DOHH2 (cell line): ENCODE results near the gene AGFG1.

Experiments used
- H3F3A ChIP-seq: fragments of 200-600 bp; sonication (generic), shearing (Covaris generic); 2 replicates; pipeline ENCODE4 v1.6.0; 2016; ENCODE audit warnings: antibody characterized with exemption, mild to moderate bottlenecking; ENCODE audit not compliant: control insufficient read depth, insufficient read depth
- H3K27ac ChIP-seq: fragments of 200-600 bp; sonication (generic); 2 replicates; pipeline ENCODE4 v1.5.1; 2014; ENCODE audit warnings: low read depth, mild to moderate bottlenecking, low read length, moderate library complexity
- H3K27me3 ChIP-seq: fragments of 200-600 bp; sonication (generic); 2 replicates; pipeline ENCODE4 v1.6.1; 2014; ENCODE audit warnings: mild to moderate bottlenecking, low read length, mixed read lengths; ENCODE audit not compliant: control insufficient read depth
- H3K36me3 ChIP-seq: fragments of 200-600 bp; sonication (generic); 2 replicates; pipeline ENCODE4 v1.6.1; 2014; ENCODE audit warnings: mild to moderate bottlenecking, low read length, moderate library complexity, mixed read lengths; ENCODE audit not compliant: control insufficient read depth
- H3K4me1 ChIP-seq: fragments of 200-600 bp; sonication (generic); 2 replicates; pipeline ENCODE4 v1.6.1; 2014; ENCODE audit warnings: mild to moderate bottlenecking, low read length, mixed read lengths; ENCODE audit not compliant: control insufficient read depth
- H3K4me2 ChIP-seq: fragments of 200-600 bp; sonication (generic); 2 replicates; pipeline ENCODE4 v1.6.0; 2014; ENCODE audit warnings: mild to moderate bottlenecking, low read length, moderate library complexity
- H3K4me3 ChIP-seq: fragments of 200-600 bp; sonication (generic); 2 replicates; pipeline ENCODE4 v1.5.1; 2014; ENCODE audit warnings: mild to moderate bottlenecking, low read length, mixed read lengths
- H3K79me2 ChIP-seq: fragments of 200-600 bp; sonication (generic); 2 replicates; pipeline ENCODE4 v1.6.1; 2014; ENCODE audit warnings: mild to moderate bottlenecking, low read length, mixed read lengths; ENCODE audit not compliant: control insufficient read depth
- H3K9me2 ChIP-seq: fragments of 200-600 bp; sonication (generic); replicated peaks from 2 replicates; pipeline ENCODE4 v1.6.1; 2014; ENCODE audit warnings: mild to moderate bottlenecking, low read length, mixed read lengths; ENCODE audit not compliant: control insufficient read depth
- H3K9me3 ChIP-seq: fragments of 200-600 bp; sonication (generic); 2 replicates; pipeline ENCODE4 v1.6.1; 2014; ENCODE audit warnings: antibody characterized with exemption, low read length, mixed read lengths; ENCODE audit not compliant: control insufficient read depth, insufficient read depth
- H4K20me1 ChIP-seq: fragments of 200-600 bp; sonication (generic); 2 replicates; pipeline ENCODE4 v1.6.0; 2014; ENCODE audit warnings: low read depth, mild to moderate bottlenecking, antibody characterized with exemption, low read length, moderate library complexity; ENCODE audit not compliant: control insufficient read depth, insufficient read depth
- EZH2phosphoT487 ChIP-seq: fragments of 200-600 bp; sonication (generic); IDR thresholded peaks from 2 replicates; pipeline ENCODE4 v1.6.1; 2017; ENCODE audit warnings: borderline replicate concordance, mild to moderate bottlenecking, antibody characterized with exemption, low read length, moderate library complexity, mixed read lengths
- TF ChIP-seq, protein P1 (sequence below): fragments of 200-600 bp; sonication (generic); IDR thresholded peaks from one replicate; pipeline ENCODE4 v1.5.1; 2014; ENCODE audit warnings: antibody characterized with exemption, mild to moderate bottlenecking, low read depth, low read length; ENCODE audit not compliant: poor library complexity, severe bottlenecking

Gene AGFG1

DNA sequence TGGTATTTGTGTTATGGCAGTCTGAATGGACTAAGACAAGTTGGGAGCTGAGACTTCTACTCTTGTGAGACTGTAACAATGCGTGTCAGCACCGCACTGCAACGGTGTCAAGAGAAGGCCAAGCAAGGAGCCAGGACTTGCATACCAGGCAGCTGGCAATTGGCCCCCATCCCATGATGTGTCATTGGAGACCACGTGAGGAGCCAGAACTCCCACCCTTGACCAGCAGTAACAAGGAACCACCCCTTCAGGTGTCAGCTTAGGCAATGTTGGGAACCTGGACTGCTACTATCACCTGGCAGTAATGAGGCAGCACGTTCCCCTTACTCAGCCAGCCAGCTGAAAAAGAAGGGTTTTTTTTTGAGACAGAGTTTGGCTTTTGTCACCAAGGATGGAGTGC is 32.7 kb upstream of the AGFG1 start:
- H3K36me3 ChIP-seq, result no peaks in the 10 kb centered on the region
- TF ChIP-seq EZH2phosphoT487, result no peak
- TF ChIP-seq, protein P1, sequence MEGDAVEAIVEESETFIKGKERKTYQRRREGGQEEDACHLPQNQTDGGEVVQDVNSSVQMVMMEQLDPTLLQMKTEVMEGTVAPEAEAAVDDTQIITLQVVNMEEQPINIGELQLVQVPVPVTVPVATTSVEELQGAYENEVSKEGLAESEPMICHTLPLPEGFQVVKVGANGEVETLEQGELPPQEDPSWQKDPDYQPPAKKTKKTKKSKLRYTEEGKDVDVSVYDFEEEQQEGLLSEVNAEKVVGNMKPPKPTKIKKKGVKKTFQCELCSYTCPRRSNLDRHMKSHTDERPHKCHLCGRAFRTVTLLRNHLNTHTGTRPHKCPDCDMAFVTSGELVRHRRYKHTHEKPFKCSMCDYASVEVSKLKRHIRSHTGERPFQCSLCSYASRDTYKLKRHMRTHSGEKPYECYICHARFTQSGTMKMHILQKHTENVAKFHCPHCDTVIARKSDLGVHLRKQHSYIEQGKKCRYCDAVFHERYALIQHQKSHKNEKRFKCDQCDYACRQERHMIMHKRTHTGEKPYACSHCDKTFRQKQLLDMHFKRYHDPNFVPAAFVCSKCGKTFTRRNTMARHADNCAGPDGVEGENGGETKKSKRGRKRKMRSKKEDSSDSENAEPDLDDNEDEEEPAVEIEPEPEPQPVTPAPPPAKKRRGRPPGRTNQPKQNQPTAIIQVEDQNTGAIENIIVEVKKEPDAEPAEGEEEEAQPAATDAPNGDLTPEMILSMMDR, result no peak
- no peak overlapping the region for H3K4me2 ChIP-seq
- no peaks in the 10 kb centered on the region for H3K4me1 ChIP-seq
- H3K79me2 ChIP-seq, result no peaks in the 10 kb centered on the region
- H4K20me1 ChIP-seq, result no peaks in the 10 kb centered on the region
- no peaks in the 10 kb centered on the region for H3K27me3 ChIP-seq
- no peaks in the 10 kb centered on the region for H3K9me3 ChIP-seq
- no peak overlapping the region for H3K4me3 ChIP-seq
- H3F3A ChIP-seq, result no peaks in the 10 kb centered on the region
- H3K27ac ChIP-seq, result no peak overlapping the region
- H3K9me2 ChIP-seq, result no peaks in the 10 kb centered on the region

DNA sequence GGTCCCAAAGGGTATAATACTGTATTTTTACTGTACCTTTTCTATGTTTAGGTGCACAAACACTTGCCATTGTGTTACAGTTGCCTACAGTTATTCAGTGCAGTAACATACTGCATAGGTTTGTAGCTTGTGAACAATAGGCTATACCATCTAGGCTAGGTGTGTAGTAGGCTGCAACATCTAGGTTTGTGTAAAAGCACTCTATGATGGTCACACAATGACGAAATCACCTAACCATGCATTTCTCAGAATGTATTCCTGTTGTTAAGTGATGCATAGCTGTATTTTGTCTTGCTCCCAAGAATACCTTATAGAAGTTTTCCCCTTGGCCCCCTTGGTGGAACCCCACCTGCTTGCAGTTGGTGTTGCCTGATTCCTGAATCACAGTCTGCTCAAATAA is 29.3 kb upstream of the AGFG1 start:
- no peaks in the 10 kb centered on the region for H3K4me1 ChIP-seq
- no peaks in the 10 kb centered on the region for H4K20me1 ChIP-seq

DNA sequence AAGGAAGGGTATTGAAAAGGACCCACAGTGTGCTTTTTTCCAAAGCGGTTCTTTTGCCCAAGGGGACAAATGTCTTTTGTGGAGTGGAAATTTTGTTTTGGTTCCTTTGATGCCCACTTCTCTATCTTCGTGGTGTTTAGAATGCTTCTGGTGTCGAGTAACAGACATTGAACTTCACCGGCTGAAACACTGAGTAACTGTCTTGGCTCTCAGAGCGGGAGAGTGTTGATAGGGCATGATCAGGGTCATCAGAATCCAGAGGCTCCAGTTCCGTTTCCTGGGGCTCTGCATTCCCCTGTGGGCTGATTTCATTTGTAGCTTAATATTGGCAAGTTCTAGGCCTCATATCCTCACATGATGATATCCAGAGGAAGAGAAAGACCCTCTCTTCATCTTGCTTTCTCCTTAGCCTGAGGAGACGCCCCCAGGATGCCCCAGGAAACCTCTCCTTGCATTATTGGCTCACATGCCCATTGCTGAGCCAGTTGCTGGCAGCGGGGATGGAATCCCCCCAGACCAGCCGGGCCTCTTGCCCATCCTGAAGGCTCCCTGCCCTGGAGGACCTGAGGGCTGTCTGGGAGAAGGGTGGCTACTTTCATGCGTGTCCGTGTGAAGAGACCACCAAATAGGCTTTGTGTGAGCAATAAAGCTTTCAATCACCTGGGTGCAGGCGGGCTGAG is 27.9 kb upstream of the AGFG1 start:
- Histone ChIP-seq H3K4me3 (no peak overlapping the region), H3K4me1 (no peaks in the 10 kb centered on the region), H4K20me1 (no peaks in the 10 kb centered on the region), H3K9me2 (no peaks in the 10 kb centered on the region), H3F3A (no peaks in the 10 kb centered on the region), H3K79me2 (no peaks in the 10 kb centered on the region), H3K4me2 (no peak overlapping the region), H3K27me3 (no peaks in the 10 kb centered on the region), H3K36me3 (no peaks in the 10 kb centered on the region), H3K9me3 (no peaks in the 10 kb centered on the region), H3K27ac (no peak overlapping the region)
- TF ChIP-seq, protein P1, result no peak
- TF ChIP-seq EZH2phosphoT487, result no peak

More for the DNA sequence above, 29.3 kb upstream of the AGFG1 start:
- Histone ChIP-seq H3K27ac (no peak overlapping the region), H3K36me3 (no peaks in the 10 kb centered on the region), H3F3A (no peaks in the 10 kb centered on the region), H3K4me3 (no peak overlapping the region), H3K27me3 (no peaks in the 10 kb centered on the region), H3K9me2 (no peaks in the 10 kb centered on the region), H3K9me3 (no peaks in the 10 kb centered on the region), H3K4me2 (no peak overlapping the region), H3K79me2 (no peaks in the 10 kb centered on the region)
- TF ChIP-seq, protein P1, result no peak
- TF ChIP-seq EZH2phosphoT487, result no peak
